RWPE2 (cell line): ENCODE data around the gene FEZ2.
"Not testable (repeated sequence)": the region's sequence is repeated elsewhere in the genome, so short reads cannot be mapped to it uniquely, and the experiment has no call there.

Experiments used
- ATAC-seq: fragments of 200-7000 bp; cut with Tn5 transposase; 3 replicates; pipeline ENCODE4 v1.9.1; 2021; ENCODE audit warnings: low read depth
- DNase-seq: peaks from one replicate; pipeline ENCODE4 v3.0.0-alpha.2; 2020; ENCODE audit warnings: low spot score
- H3K27ac ChIP-seq: fragments of 450-650 bp; 2 replicates; pipeline ENCODE4 v1.5.1; 2017; ENCODE audit warnings: mild to moderate bottlenecking; ENCODE audit not compliant: poor library complexity, severe bottlenecking
- H3K27me3 ChIP-seq: fragments of 250-450 bp; sonication (Bioruptor Pico); 2 replicates; pipeline ENCODE4 v1.5.1; 2021; ENCODE audit warnings: mild to moderate bottlenecking, moderate library complexity; ENCODE audit not compliant: insufficient read depth, poor library complexity, severe bottlenecking
- H3K36me3 ChIP-seq: fragments of 250-450 bp; sonication (Bioruptor Pico); 2 replicates; pipeline ENCODE4 v1.5.1; 2020; ENCODE audit warnings: low read depth, mild to moderate bottlenecking, moderate library complexity
- H3K4me1 ChIP-seq: fragments of 250-450 bp; sonication (Bioruptor Pico); 2 replicates; pipeline ENCODE4 v1.5.1; 2021; ENCODE audit warnings: mild to moderate bottlenecking, moderate library complexity; ENCODE audit not compliant: insufficient read depth, poor library complexity, severe bottlenecking
- H3K4me3 ChIP-seq: fragments of 250-450 bp; sonication (Bioruptor Pico); 2 replicates; pipeline ENCODE4 v1.5.1; 2021; ENCODE audit warnings: mild to moderate bottlenecking, moderate library complexity; ENCODE audit not compliant: severe bottlenecking
- H3K9me3 ChIP-seq: fragments of 250-450 bp; sonication (Bioruptor Pico); 2 replicates; pipeline ENCODE4 v1.5.1; 2021; ENCODE audit warnings: mild to moderate bottlenecking, moderate library complexity; ENCODE audit not compliant: severe bottlenecking
- TF ChIP-seq, protein P1 (sequence below): fragments of 450-650 bp; IDR thresholded peaks from one replicate; pipeline ENCODE4 v1.5.1; 2017; ENCODE audit warnings: mild to moderate bottlenecking, moderate library complexity; ENCODE audit not compliant: poor library complexity, severe bottlenecking

FEZ2 gene

DNA sequence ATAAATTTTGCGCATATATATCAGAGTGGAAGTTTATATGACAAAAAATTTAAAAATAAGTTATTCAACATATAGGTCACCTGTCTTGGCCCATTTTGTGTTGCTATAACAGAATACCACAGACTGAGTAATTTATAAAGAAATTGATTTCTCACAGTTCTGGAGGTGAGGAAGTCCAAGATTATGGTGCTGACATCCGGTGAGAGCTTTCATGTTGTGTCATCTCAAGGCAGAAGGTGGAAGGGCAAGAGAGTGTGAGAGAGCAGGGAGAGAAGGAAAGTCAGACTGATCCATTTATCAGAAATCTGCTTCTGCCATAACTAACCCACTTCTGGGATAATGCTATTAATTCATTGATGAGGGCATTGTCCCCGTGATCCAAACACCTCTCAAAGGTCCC is 9.0 kb upstream of the FEZ2 start:
- H3K4me1 ChIP-seq = no peaks in the 10 kb centered on the region
- no peak for DNase-seq
- TF ChIP-seq, protein P1, sequence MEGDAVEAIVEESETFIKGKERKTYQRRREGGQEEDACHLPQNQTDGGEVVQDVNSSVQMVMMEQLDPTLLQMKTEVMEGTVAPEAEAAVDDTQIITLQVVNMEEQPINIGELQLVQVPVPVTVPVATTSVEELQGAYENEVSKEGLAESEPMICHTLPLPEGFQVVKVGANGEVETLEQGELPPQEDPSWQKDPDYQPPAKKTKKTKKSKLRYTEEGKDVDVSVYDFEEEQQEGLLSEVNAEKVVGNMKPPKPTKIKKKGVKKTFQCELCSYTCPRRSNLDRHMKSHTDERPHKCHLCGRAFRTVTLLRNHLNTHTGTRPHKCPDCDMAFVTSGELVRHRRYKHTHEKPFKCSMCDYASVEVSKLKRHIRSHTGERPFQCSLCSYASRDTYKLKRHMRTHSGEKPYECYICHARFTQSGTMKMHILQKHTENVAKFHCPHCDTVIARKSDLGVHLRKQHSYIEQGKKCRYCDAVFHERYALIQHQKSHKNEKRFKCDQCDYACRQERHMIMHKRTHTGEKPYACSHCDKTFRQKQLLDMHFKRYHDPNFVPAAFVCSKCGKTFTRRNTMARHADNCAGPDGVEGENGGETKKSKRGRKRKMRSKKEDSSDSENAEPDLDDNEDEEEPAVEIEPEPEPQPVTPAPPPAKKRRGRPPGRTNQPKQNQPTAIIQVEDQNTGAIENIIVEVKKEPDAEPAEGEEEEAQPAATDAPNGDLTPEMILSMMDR = no peak
- no peaks in the 10 kb centered on the region for H3K36me3 ChIP-seq
- H3K27ac ChIP-seq = no peak overlapping the region
- H3K9me3 ChIP-seq = no peaks in the 10 kb centered on the region
- no peak for ATAC-seq
- H3K27me3 ChIP-seq = no peaks in the 10 kb centered on the region
- no peak overlapping the region for H3K4me3 ChIP-seq

DNA sequence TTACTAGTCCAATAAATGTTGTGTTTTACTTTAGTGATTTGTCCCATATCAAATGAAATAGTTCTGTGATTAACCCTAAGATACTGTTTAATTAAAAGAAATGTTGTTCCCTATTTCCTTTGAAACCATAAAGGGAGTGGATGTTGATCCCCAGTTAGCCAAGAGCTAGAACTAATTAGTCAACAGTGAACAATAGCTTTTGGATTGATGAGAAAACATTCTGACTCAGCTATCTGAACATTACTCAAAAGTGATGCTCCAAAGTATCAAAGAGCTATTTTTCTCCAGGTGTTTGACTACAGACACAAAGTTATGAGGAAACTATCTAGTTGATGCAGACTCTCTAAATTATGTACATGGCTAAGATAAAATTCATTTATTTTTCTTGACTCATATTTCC is 7.3 kb upstream of the FEZ2 start:
- DNase-seq = no peak
- TF ChIP-seq, protein P1 = no peak
- no peak for ATAC-seq
- Histone ChIP-seq H3K4me1 (no peaks in the 10 kb centered on the region), H3K36me3 (no peaks in the 10 kb centered on the region), H3K27me3 (no peaks in the 10 kb centered on the region), H3K27ac (no peak overlapping the region), H3K9me3 (no peaks in the 10 kb centered on the region), H3K4me3 (no peak overlapping the region)

- not testable (repeated sequence) for H3K27ac ChIP-seq, H3K36me3 ChIP-seq, H3K27me3 ChIP-seq, H3K9me3 ChIP-seq, H3K4me1 ChIP-seq, H3K4me3 ChIP-seq, DNase-seq, ATAC-seq
Observed at GRCh38 chr2:36603629-36604028, 5.7 kb upstream of the FEZ2 start.

DNA sequence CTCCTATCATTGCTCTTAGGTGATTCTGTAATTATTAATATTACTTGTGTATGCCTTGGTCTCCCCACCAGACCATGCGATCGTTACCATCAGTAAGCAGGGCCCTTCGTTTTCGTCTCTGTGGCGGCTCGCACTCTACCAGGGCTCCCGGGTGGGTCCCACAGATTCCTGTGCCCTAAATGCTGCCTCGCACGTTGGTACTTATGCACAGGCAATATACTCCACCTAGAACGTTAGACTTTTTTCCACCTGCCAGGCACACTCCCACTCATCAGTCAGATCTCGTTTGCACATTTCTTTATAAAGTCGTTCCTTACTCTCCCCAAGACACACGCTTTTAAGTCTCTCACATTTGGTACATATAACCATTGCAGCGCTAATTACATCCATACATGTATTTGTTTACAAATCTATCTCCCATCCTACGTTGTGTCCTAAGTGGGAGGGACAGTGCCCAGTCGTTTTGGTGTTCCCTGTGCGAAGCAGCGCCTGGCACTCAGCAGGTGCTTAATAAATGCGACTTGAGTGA is 901 bp downstream of the FEZ2 start:
- TF ChIP-seq, protein P1 = no peak
- no peak; the same call in 2 of the 3 replicates for ATAC-seq
- DNase-seq = no peak
- Histone ChIP-seq H3K4me1 (peaks cover 4% of the 10 kb centered on the region), H3K36me3 (peaks cover 13% of the 10 kb centered on the region), H3K9me3 (no peaks in the 10 kb centered on the region), H3K27ac (peak overlapping the region; percentile 68), H3K27me3 (no peaks in the 10 kb centered on the region), H3K4me3 (peak overlapping the region; percentile 93)

DNA sequence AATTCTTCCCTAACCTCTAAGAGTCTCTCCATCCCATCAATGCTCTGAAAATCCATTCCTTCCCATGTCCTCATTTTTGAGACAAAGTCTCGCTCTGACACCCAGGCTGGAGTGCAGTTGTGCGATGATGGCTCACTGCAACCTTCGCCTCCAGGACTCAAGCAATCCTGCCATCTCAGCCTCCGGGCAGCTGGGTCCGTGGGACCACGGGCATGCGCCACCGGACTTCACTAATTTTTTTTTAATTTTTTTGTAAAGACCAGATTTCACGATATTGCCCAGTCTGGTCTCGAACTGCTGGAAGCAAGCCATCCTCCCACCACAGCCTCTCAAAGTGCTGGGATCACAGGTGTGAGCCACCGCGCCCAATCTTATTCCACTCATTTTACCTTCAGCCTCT is 1.6 kb downstream of the FEZ2 start:
- Histone ChIP-seq H3K9me3 (no peaks in the 10 kb centered on the region), H3K27me3 (no peaks in the 10 kb centered on the region), H3K27ac (no peak overlapping the region), H3K4me3 (no peak overlapping the region), H3K36me3 (peaks cover 13% of the 10 kb centered on the region), H3K4me1 (peaks cover 4% of the 10 kb centered on the region)
- TF ChIP-seq, protein P1 = no peak
- no peak for ATAC-seq
- DNase-seq = no peak
